Right hindlimb (tissue), 1 donor: ENCODE data around the gene EVA1B.

Experiments
- DNase-seq: peaks from one replicate; pipeline ENCODE4 v3.0.0-alpha.2; 2018

Gene EVA1B, protein sequence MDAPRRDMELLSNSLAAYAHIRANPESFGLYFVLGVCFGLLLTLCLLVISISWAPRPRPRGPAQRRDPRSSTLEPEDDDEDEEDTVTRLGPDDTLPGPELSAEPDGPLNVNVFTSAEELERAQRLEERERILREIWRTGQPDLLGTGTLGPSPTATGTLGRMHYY

GRCh38 chr1:36323636-36324352, at the start of gene EVA1B:
Gene EVA1B (minus strand): TSS chr1:36323645. CDS start chr1:36323037, 608 bp downstream.
- DNase-seq = peak; percentile 96

DNA sequence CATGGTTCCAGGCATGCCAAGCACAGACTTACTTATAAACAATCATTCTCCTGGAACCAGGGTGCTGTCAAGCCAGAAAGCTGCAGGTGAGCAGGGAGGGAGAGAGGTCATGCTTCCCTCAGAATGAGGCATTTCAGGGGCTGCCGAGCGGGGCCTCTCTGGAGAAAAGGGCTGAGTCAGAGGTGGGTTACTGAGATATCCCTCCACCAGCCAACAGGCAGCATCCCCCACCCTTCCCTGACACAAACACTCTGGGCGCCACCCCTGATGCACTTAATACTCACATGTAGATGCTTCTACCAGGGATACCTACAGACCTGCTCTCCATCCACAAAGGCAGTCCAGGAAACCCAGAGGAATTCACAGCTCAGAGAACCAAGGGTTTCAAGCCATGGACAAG, 49.2 kb upstream of the EVA1B start:
- no peak for DNase-seq

- peak; percentile 83 for DNase-seq
Measured at GRCh38 chr1:36369061-36369861, 45.8 kb upstream of the EVA1B start.

DNA sequence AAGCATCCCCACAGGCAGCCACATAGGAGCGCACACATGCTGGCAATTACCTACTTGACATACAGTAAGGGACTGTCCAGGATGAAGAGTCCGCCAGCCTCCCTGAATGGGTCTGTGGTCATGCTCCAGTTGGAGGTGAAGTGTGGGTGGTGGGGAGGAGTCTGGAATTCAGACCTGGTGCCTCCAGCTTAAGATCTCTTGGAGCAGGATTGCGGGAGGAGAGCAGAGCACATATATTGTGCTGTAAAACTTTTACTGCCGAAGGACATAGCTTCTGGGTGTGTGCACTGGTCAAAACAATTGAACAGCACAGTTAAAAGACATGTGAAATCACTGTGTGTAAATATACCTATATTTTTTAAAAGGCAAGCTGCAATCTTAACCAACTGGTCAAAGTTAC, 44.4 kb upstream of the EVA1B start:
- DNase-seq = no peak

DNA sequence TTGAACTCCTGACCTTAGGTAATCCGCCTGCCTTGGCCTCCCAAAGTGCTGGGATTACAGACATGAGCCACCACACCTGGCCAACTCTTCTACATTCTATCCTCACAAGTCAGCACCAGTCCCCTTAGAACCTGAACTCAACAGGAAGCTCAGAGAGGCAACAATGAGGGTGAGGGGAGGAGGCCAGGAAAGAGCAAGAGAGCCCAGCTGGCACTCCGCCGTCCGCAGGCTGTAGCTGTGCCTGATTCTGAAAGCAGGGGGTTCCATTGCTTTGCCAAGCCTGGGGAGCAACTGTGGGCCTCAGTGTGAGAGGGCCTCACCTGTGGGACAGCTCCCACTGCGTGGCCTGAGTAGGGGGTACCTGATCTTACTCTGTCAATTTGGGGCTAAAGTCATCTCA, 43.6 kb upstream of the EVA1B start:
- DNase-seq = no peak

GRCh38 chr1:36366091-36366661, 42.7 kb upstream of the EVA1B start:
- peak; percentile 83 for DNase-seq

- DNase-seq = no peak
Measured at GRCh38 chr1:36365381-36365780, 41.9 kb upstream of the EVA1B start.

DNA sequence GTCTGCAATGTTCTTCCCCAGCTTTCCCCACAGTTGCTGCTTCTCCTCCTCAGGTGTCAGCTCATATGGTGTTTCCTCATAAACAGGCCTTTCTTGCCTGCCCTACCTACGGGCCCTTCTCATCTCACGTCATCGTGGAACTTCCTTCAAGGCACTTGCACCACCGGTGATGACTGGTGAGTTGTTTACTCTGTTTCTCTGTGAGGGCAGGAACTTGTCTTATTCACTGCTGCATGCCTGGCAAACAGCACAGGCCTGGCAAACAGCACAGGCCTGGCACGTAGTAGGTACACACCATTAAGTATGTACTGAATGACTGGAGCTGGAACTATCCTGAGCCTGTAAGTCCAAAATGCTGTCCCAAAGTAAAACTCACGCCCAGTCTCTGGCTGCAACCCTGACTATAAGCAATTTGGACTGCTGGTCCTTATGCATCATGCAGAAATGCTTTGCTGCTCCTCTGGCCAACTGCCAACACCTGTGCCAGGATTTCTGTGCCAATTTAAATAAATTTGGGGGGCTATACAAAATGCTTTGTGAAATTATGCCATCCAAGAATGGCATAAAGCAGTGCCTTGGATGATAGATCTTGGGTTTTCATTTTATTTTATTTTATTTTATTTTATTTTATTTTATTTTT, 36.6 kb upstream of the EVA1B start:
- no peak for DNase-seq

GRCh38 chr1:36359383-36359782, 35.9 kb upstream of the EVA1B start:
- DNase-seq = no peak

GRCh38 chr1:36358514-36359084, 35.2 kb upstream of the EVA1B start:
- no peak for DNase-seq

DNA sequence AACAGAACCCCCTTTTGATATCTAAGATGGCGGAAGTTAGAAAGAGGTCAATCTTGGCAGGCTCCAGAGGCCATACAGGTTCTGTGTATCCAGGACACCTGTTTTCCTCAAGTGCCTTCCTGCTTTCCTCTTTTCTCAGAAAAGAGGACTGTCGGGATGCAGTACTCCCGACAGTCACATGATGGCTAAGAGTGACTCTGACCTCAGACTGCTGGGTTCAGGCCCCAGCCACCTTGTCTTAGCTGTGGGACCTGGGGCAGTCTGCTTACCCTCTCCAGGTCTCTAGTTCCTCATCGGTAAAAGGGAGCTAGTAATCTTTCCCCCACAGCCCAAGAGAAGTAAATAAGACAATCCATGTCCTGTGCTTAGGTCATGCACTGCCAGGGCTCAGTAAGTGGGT, 32.4 kb upstream of the EVA1B start:
- no peak for DNase-seq

DNA sequence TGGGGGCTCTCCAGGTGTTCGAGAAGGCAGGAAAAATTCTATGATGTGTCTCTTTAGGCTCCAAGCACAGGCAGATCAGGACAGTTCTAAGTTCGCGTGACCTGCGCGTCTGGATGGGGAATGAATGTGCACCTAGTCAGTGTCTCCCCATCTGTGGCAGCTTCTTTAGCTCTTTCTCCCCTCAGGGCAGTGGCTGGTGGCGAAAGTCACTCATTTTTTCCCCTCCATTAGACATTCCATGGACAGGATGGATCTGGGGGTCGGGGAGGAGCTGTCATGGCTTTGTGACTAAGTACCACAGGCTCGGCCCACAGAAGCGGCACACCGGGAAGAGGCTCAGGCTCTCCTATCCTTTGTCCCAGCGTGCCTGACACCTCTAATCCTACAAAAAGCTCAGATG, 31.0 kb upstream of the EVA1B start:
- no peak for DNase-seq

GRCh38 chr1:36352910-36353878, 29.7 kb upstream of the EVA1B start:
- DNase-seq = no peak

DNA sequence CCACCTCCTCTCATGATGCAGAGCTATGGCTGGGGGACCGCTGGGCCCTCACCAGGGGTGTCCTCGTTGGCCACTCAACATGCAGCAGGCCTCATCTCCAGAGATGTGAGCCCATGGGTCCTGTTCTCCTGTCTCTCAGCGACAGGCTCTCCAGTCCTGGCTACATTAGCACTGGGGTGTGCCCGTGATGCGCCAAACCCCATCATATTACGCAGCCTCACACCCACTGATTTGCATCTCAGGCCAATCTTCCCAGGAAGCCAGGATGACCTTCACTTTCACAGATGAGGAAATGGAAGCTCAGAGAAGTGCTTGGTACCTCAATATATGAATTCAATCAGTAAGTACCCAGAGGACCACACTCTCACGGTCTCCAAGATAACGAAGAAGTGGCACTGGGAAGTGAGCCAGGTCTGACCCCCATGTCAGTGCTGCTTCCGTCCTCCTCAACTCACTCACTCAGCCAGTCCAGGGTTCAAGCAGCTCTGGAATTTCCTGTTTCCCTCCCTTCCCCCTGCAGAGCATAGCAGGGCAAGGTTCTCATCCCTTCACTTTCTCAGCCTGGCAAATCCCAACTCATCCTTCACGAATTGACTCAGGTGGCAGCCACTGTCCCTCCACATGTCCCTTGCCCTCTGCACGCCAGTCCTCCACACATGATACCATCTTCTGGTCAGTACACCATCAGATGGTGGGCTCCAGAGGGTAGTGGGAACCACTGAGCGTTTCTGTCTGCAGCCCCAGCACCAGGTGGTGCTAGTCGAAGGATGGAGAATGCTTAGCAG, 28.9 kb upstream of the EVA1B start:
- no peak for DNase-seq

GRCh38 chr1:36351227-36351977, 28.0 kb upstream of the EVA1B start:
- peak; percentile 51 for DNase-seq

DNA sequence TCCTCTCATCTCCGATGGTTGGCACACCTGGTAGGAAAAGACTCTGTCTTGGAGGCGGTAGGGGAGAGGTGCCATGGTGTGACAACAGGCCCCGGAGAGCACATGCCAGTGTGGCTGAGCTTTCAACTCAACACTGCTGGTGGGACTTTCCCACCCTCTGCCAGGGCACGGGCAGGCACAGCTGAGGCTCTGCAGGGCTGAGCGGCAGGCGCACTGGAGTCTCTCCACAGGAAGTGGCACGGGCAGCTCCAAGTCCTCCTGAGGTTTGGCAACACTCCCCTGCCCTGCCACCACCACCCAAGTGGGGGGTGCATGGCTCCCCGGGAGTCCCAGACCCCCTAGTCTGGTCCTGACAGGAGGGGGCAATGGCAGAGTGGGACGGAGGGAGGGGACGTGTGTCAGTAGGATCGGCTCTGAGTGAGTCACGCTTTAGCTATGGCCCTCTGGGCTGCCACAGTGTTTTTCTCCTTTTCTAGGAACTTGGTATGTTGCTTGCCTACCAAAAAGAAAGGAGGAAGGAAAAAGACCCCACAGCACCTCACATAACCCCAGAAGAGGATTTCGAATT, 27.3 kb upstream of the EVA1B start:
- DNase-seq = peak; percentile 41

- DNase-seq = peak; percentile 41
Measured at GRCh38 chr1:36349839-36350238, 26.4 kb upstream of the EVA1B start.

DNA sequence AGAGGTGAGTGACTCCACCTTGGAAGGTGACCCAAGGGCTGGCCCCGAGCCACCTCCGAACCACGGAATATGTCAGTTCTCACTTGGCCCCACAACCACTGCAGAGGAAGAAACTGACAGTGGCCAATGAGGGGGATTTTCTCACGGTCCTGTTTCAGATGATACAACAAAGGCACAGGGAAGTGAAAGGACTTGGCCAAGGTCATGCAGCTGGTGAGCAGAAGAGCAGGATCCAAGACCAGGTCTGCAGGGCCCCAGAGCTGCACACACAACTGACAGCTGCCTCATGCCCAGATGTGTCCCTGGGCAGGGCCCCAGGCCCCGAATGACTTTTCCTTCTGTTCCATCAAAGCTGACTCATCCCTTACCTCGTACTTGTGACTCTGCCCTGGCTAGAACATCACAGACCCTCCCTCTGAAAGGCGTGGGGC, 25.8 kb upstream of the EVA1B start:
- DNase-seq = peak; percentile 40

DNA sequence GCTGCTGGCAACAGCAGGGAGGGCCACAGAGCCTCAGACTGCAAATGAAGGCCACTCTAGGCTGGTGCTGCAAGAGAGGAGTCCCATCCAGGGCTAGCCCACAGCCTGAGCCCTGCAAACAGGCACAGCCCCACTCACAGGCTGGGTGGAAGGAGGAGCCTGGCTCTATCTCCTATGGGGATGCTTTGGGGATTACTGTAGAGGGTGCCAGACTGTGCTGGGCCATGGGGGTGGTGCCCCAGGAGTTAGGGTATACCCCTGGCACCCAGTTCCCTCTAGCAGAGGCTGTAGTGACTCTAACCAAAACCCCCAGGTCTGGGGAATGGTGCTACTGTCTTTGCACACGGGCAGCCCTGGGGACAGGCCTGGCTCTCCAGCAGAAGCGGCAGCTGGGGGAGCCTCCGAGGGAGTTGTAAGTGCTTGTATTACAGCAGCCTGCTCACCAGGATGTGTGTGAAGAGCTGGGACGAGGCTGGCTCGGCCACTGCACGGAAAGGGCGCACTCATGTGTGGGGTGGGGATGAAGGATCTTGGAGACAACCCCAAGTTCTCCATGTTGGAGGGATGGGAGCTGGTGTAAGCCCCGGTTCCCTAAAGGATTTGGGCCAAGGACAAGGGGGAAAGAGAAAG, 23.4 kb upstream of the EVA1B start:
- no peak for DNase-seq
